CD4-positive, alpha-beta T cell (primary cell): ENCODE measurements around the gene C1QTNF7. TPM values are rescaled to one million over a fixed set of nuclear protein-coding genes. Genes with fewer than 3 reads are reported as not detected.

Experiments
- ATAC-seq: fragments of 200-7000 bp; cut with Tn5 transposase; one replicate; pipeline ENCODE4 v1.10.0; 2022; ENCODE audit warnings: mild to moderate bottlenecking; ENCODE audit not compliant: poor library complexity
- CTCF ChIA-PET: fragments of 350-600 bp; sonication (Branson Sonifier 250); formaldehyde crosslinking; loops from one replicate; lab custom pipeline; 2021; ENCODE audit warnings: antibody characterized with exemption, inconsistent platforms; lab: Charles Lee
- POLR2A ChIA-PET: fragments of 350-600 bp; sonication (Branson Sonifier 250); formaldehyde crosslinking; loops from one replicate; lab custom pipeline; 2021; ENCODE audit warnings: antibody characterized with exemption, inconsistent platforms; lab: Charles Lee
- DNase-seq, 14 experiments: peaks; one replicate each; pipeline ENCODE4 v3.0.0-alpha.2; 2013 to 2020; ENCODE audit warnings: mixed read lengths in 2 of 14
- H3K27ac ChIP-seq, 2 donors: one replicate each; pipeline versions ENCODE4 v1.5.1 to v1.7.0; 2013; ENCODE audit warnings: low read length in 2 of 2, low read depth in 1 of 2, mild to moderate bottlenecking in 1 of 2
- H3K27me3 ChIP-seq, 2 experiments: 1 replicate in 1 of 2; 2 replicates in 1 of 2; pipeline versions ENCODE4 v1.6.1 to v1.7.0; 2013; ENCODE audit warnings: low read length in 2 of 2, control low read depth in 1 of 2, mild to moderate bottlenecking in 1 of 2, moderate library complexity in 1 of 2; ENCODE audit not compliant: insufficient read depth in 2 of 2, control insufficient read depth in 1 of 2
- H3K36me3 ChIP-seq: one replicate; pipeline ENCODE4 v1.6.1; 2013; ENCODE audit warnings: low read length, control low read depth; ENCODE audit not compliant: insufficient read depth
- H3K4me1 ChIP-seq: one replicate; pipeline ENCODE4 v1.6.1; 2013; ENCODE audit warnings: low read length, control low read depth; ENCODE audit not compliant: insufficient read depth
- H3K4me3 ChIP-seq: one replicate; pipeline ENCODE4 v1.5.1; 2013; ENCODE audit warnings: mild to moderate bottlenecking, low read length, moderate library complexity
- H3K9me3 ChIP-seq, 2 experiments: 1 replicate in 1 of 2; 2 replicates in 1 of 2; pipeline versions ENCODE4 v1.6.1 to v1.7.0; 2013; ENCODE audit warnings: low read length in 2 of 2, mild to moderate bottlenecking in 2 of 2, control low read depth in 1 of 2, moderate library complexity in 1 of 2; ENCODE audit not compliant: control insufficient read depth in 1 of 2, insufficient read depth in 1 of 2
- H3K27ac Mint-ChIP-seq: one replicate; pipeline ENCODE4 v1.8.0; 2020; ENCODE audit warnings: mixed read lengths
- H3K27me3 Mint-ChIP-seq: one replicate; pipeline ENCODE4 v1.8.0; 2021; ENCODE audit warnings: mixed read lengths
- H3K36me3 Mint-ChIP-seq: one replicate; pipeline ENCODE4 v1.8.0; 2021; ENCODE audit warnings: low read depth, mixed read lengths
- H3K4me1 Mint-ChIP-seq: one replicate; pipeline ENCODE4 v1.8.0; 2021; ENCODE audit warnings: low read depth, mixed read lengths
- H3K4me3 Mint-ChIP-seq: one replicate; pipeline ENCODE4 v1.8.0; 2020; ENCODE audit warnings: mild to moderate bottlenecking, mixed read lengths
- H3K9me3 Mint-ChIP-seq: one replicate; pipeline ENCODE4 v1.8.0; 2020; ENCODE audit warnings: mixed read lengths
- intact Hi-C, 2 experiments: fragments of 100-400 bp; cut with DNase I in 1 of 2; cut with micrococcal nuclease in 1 of 2; formaldehyde crosslinking; loops; one replicate each; pipeline versions ENCODE4 v1.15.1 to v1.9.0; 2023 to 2025; cut with DNase I, micrococcal nuclease
- total RNA-seq, 174 experiments: library from RNA in 2 of 174; stranded (reverse) in 2 of 174; gene quantifications; one replicate each; pipeline ENCODE4 v1.2.3 and lab custom pipeline; 2021 to 2026
- TF ChIP-seq, protein P1 (sequence below): fragments of 200-600 bp; IDR thresholded peaks from one replicate; pipeline ENCODE4 v1.8.0; 2022; ENCODE audit warnings: antibody characterized with exemption, mild to moderate bottlenecking

C1QTNF7 gene
- total RNA-seq, 2 experiments from 2014 or later = not detected

DNA sequence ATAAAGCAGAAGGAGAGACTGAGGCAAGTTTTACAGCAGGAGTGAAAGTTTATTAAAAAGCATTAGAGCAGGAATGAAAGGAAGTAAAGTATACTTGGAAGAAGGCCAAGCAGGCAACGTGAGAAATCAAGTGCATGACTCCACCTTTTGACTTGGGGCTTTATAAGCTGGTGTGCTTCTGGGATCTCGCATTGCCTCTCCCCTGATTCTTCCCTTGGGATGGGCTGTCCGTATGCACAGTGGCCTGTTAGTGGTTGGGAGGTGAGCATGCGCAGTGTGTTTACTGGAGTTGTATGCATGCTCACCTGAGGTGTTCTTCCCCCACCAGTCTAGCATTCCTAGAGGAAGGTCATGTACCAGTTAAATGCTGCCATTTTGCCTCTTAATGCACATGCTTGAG, 29.1 kb upstream of the C1QTNF7 start:
- Histone ChIP-seq H3K9me3 (no peaks in the 10 kb centered on the region), H3K36me3 (no peaks in the 10 kb centered on the region), H3K27ac (peak overlapping the region in 1 of 2 donors; percentile 1), H3K4me3 (no peak overlapping the region), H3K27me3 (no peaks in the 10 kb centered on the region), H3K4me1 (peaks cover 30% of the 10 kb centered on the region)
- DNase-seq = no peak
- intact Hi-C loops = loop anchor here in 1 of 2 experiments (5.0 kb wide), 1 partner anchor 1741 kb away; no protein-coding TSS in a partner anchor
- Mint-ChIP-seq H3K4me1 (peaks cover 56% of the 10 kb centered on the region), H3K27ac (peak overlapping the region; percentile 7), H3K27me3 (no peaks in the 10 kb centered on the region), H3K4me3 (no peak overlapping the region), H3K9me3 (no peaks in the 10 kb centered on the region), H3K36me3 (no peaks in the 10 kb centered on the region)
- CTCF ChIA-PET = interaction anchor here (1.0 kb wide), 1 partner anchor 10 kb away, joined by 3 read pairs; no protein-coding TSS in a partner anchor
- POLR2A ChIA-PET = interaction anchor here (1.0 kb wide), 1 partner anchor 13 kb away, joined by 3 read pairs; no protein-coding TSS in a partner anchor
- TF ChIP-seq, protein P1, sequence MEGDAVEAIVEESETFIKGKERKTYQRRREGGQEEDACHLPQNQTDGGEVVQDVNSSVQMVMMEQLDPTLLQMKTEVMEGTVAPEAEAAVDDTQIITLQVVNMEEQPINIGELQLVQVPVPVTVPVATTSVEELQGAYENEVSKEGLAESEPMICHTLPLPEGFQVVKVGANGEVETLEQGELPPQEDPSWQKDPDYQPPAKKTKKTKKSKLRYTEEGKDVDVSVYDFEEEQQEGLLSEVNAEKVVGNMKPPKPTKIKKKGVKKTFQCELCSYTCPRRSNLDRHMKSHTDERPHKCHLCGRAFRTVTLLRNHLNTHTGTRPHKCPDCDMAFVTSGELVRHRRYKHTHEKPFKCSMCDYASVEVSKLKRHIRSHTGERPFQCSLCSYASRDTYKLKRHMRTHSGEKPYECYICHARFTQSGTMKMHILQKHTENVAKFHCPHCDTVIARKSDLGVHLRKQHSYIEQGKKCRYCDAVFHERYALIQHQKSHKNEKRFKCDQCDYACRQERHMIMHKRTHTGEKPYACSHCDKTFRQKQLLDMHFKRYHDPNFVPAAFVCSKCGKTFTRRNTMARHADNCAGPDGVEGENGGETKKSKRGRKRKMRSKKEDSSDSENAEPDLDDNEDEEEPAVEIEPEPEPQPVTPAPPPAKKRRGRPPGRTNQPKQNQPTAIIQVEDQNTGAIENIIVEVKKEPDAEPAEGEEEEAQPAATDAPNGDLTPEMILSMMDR = no peak
- no peak for ATAC-seq

DNA sequence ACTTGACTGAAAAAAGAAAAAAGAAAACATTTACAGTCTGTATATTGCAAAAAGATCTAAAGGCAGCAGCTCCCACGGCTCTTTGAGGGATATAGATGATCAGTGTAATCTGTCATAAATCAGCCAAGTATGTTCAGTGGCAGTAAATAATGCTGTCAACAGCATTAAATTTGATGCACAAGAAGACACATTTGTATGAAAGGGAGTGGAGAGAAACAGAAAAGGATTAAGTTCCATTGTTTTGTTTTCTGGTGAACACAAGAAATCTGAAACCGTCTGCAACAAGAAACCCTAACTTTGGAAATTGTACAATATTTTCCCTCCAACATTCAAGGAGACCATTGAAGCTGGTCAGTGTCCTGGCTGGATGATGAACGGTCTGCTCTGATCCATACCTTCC, 27.6 kb upstream of the C1QTNF7 start:
- CTCF ChIA-PET = interaction anchor here (1.3 kb wide), 1 partner anchor 19 kb away, joined by 4 read pairs; no protein-coding TSS in a partner anchor
- Histone ChIP-seq H3K9me3 (no peaks in the 10 kb centered on the region), H3K36me3 (no peaks in the 10 kb centered on the region), H3K27ac (no peak overlapping the region), H3K4me1 (peaks cover 30% of the 10 kb centered on the region), H3K4me3 (no peak overlapping the region), H3K27me3 (no peaks in the 10 kb centered on the region)
- H3K36me3 Mint-ChIP-seq = no peaks in the 10 kb centered on the region
- POLR2A ChIA-PET = interaction anchor here (0.6 to 1.6 kb wide), 3 partner anchors 31 to 167 kb away, joined by 3 to 4 read pairs (median 3); no protein-coding TSS in a partner anchor
- DNase-seq (no peak), ATAC-seq (no peak)
- TF ChIP-seq, protein P1 = no peak
- no peak overlapping the region for H3K4me3 Mint-ChIP-seq
- H3K27ac Mint-ChIP-seq = peak overlapping the region; percentile 77
- no peaks in the 10 kb centered on the region for H3K27me3 Mint-ChIP-seq
- intact Hi-C loops = loop anchor here in 1 of 2 experiments (5.0 to 10.0 kb wide), 2 partner anchors 252 to 405 kb away; no protein-coding TSS in a partner anchor
- peaks cover 60% of the 10 kb centered on the region for H3K4me1 Mint-ChIP-seq
- H3K9me3 Mint-ChIP-seq = no peaks in the 10 kb centered on the region

DNA sequence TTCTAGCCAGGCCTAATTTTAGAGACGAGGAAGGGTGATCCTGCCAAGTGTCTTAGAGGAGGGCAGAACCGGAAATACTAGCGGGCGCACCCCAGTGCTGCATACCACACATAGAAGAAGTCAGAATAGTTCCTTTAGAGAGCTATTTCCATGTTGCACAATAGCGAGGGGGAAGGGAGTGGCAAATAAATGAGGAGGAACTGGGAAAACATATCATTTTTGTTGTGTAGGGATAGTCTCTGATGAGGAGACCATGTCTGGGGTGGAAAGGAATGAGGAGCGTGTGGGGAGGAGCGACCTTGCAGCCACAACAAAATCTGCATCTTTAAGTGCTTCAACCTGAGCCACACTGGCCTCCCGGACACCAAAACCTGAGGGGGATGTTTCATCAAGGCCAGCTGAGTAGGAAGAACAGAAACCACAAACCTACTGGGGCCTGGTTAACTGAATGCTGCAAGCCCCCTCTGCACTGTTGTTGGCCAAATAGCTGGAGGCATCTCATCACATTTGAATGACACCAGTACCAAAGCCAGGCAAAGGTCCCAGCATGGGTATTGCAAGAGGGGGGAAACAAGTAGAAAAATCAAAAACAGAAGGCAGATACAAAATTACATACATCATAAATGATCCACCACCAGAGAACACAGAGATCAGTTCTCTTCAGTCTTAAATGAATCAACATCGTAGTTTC, 26.7 kb upstream of the C1QTNF7 start:
- CTCF ChIA-PET = interaction anchor here (0.6 to 1.3 kb wide), 2 partner anchors 20 to 21 kb away, joined by 3 to 4 read pairs; no protein-coding TSS in a partner anchor
- Histone ChIP-seq H3K4me3 (peak overlapping the region; percentile 17), H3K27ac (peak overlapping the region; percentile 38 to 52), H3K27me3 (no peaks in the 10 kb centered on the region), H3K36me3 (no peaks in the 10 kb centered on the region), H3K9me3 (no peaks in the 10 kb centered on the region), H3K4me1 (peaks cover 27% of the 10 kb centered on the region)
- POLR2A ChIA-PET = interaction anchor here (0.6 to 1.6 kb wide), 5 partner anchors 23 to 281 kb away, joined by 3 to 4 read pairs (median 3); partner anchors contain the start of genes FAM200B and FBXL5
- TF ChIP-seq, protein P1 = no peak
- peak; percentile 76 for ATAC-seq
- no peaks in the 10 kb centered on the region for H3K27me3 Mint-ChIP-seq
- no peaks in the 10 kb centered on the region for H3K9me3 Mint-ChIP-seq
- DNase-seq = peak in 10 of 14 experiments; percentile 5 to 57 (median 38)
- intact Hi-C loops = loop anchor here in 1 of 2 experiments (5.0 to 10.0 kb wide), 2 partner anchors 251 to 406 kb away; no protein-coding TSS in a partner anchor
- H3K36me3 Mint-ChIP-seq = no peaks in the 10 kb centered on the region
- peaks cover 65% of the 10 kb centered on the region for H3K4me1 Mint-ChIP-seq
- peak overlapping the region; percentile 71 for H3K4me3 Mint-ChIP-seq
- peak overlapping the region; percentile 77 for H3K27ac Mint-ChIP-seq
